ENCODE data around the gene STRBP.

The STRBP gene

GRCh38 chr9:123090956-123091355 lies 177.4 kb downstream of the STRBP start:
- Histone ChIP-seq H3K4me2 (ENCODE audit: low read length) (peak overlapping the region; percentile 88), H3K27me3 (ENCODE audit: control insufficient read depth, low read length) (no peaks in the 10 kb centered on the region), H3K79me2 (ENCODE audit: control insufficient read depth, low read length) (peaks cover 62% of the 10 kb centered on the region), H3K9me2 (replicated peaks; ENCODE audit: control insufficient read depth, low read length) (no peaks in the 10 kb centered on the region), H3K4me1 (ENCODE audit: control insufficient read depth, low read length) (peaks cover 94% of the 10 kb centered on the region), H3F3A (ENCODE audit: control insufficient read depth, insufficient read depth) (peaks cover 29% of the 10 kb centered on the region), H3K9me3 (ENCODE audit: control insufficient read depth, insufficient read depth, low read length) (no peaks in the 10 kb centered on the region), H3K4me3 (ENCODE audit: low read length) (peak overlapping the region; percentile 77), H3K27ac (ENCODE audit: low read depth, low read length) (peak overlapping the region; percentile 96), H3K36me3 (ENCODE audit: control insufficient read depth, low read length) (peaks cover 63% of the 10 kb centered on the region), H4K20me1 (ENCODE audit: control insufficient read depth, insufficient read depth, low read depth, low read length) (no peaks in the 10 kb centered on the region)
- TF ChIP-seq, protein P1, sequence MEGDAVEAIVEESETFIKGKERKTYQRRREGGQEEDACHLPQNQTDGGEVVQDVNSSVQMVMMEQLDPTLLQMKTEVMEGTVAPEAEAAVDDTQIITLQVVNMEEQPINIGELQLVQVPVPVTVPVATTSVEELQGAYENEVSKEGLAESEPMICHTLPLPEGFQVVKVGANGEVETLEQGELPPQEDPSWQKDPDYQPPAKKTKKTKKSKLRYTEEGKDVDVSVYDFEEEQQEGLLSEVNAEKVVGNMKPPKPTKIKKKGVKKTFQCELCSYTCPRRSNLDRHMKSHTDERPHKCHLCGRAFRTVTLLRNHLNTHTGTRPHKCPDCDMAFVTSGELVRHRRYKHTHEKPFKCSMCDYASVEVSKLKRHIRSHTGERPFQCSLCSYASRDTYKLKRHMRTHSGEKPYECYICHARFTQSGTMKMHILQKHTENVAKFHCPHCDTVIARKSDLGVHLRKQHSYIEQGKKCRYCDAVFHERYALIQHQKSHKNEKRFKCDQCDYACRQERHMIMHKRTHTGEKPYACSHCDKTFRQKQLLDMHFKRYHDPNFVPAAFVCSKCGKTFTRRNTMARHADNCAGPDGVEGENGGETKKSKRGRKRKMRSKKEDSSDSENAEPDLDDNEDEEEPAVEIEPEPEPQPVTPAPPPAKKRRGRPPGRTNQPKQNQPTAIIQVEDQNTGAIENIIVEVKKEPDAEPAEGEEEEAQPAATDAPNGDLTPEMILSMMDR (IDR thresholded peaks at IDR 0.05; ENCODE audit: low read depth, low read length, poor library complexity, severe bottlenecking): no peak
- TF ChIP-seq EZH2phosphoT487 (IDR thresholded peaks at IDR 0.05; ENCODE audit: borderline replicate concordance, low read length): no peak

DNA sequence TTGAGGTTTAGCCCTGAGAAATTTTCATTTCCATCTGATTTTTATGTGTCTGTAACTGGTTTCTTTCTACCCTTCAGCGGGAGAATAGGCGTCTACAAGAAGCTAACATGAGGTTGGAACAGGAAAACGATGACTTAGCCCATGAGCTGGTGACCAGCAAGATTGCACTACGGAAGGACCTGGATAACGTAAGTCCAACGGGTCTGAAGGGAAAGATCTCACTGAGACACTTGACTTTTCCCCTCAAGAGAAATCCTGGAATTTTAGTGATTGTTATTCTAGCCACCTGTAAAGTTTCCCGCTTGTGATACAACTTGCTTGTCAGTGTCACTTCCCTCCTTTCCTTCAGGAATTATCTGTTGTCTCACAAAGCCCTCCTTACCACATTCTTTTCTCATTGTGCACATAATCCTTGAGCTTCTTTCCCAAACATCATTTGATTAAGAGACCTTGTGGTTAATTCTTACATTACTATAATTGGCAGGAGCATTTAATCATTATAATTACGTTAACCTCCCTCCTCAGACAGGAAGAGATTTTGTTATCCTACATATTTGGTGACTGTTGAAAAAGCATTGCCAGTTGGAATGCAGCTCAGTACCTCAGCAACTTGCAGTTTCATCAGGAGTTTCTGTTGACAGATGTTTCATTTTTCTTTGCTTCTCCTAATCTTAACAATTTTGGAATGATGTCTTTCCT lies 178.0 kb downstream of the STRBP start:
- H3K4me3 ChIP-seq (ENCODE audit: low read length): peak overlapping the region; percentile 77
- TF ChIP-seq, protein P1 (IDR thresholded peaks at IDR 0.05; ENCODE audit: low read depth, low read length, poor library complexity, severe bottlenecking): no peak
- no peak for TF ChIP-seq EZH2phosphoT487 (IDR thresholded peaks at IDR 0.05; ENCODE audit: borderline replicate concordance, low read length)

DNA sequence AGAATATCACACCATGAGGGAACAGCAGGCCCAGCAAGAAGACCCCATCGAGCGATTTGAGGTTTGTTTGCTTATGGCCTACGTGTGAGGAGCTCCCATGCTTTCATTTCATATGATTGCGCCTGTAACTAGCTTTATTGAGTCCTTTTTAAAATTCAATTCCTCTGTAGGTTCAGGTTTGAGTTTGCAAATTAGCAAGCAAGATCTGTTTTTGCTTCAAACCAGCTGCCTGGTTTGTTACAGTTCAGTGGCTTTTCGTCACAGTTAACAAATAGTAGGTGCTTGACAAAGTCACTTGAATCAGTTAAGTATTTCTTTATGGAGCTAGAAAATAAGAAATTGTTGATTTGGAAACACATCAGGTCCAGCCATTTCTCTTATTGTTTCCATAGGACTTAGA lies 178.6 kb downstream of the STRBP start:
- peak overlapping the region; percentile 88 for H3K4me2 ChIP-seq (ENCODE audit: low read length)
- TF ChIP-seq, protein P1 (IDR thresholded peaks at IDR 0.05; ENCODE audit: low read depth, low read length, poor library complexity, severe bottlenecking): no peak
- no peak for TF ChIP-seq EZH2phosphoT487 (IDR thresholded peaks at IDR 0.05; ENCODE audit: borderline replicate concordance, low read length)
- peak overlapping the region; percentile 77 for H3K4me3 ChIP-seq (ENCODE audit: low read length)
- H3K4me1 ChIP-seq (ENCODE audit: control insufficient read depth, low read length): peaks cover 94% of the 10 kb centered on the region
- peaks cover 24% of the 10 kb centered on the region for H3F3A ChIP-seq (ENCODE audit: control insufficient read depth, insufficient read depth)
- H3K27me3 ChIP-seq (ENCODE audit: control insufficient read depth, low read length): no peaks in the 10 kb centered on the region
- H3K27ac ChIP-seq (ENCODE audit: low read depth, low read length): peak overlapping the region; percentile 96
- H3K9me2 ChIP-seq (replicated peaks; ENCODE audit: control insufficient read depth, low read length): no peaks in the 10 kb centered on the region
- H3K9me3 ChIP-seq (ENCODE audit: control insufficient read depth, insufficient read depth, low read length): no peaks in the 10 kb centered on the region
- H3K36me3 ChIP-seq (ENCODE audit: control insufficient read depth, low read length): peaks cover 54% of the 10 kb centered on the region
- H4K20me1 ChIP-seq (ENCODE audit: control insufficient read depth, insufficient read depth, low read depth, low read length): no peaks in the 10 kb centered on the region
- H3K79me2 ChIP-seq (ENCODE audit: control insufficient read depth, low read length): peaks cover 50% of the 10 kb centered on the region

More for the DNA sequence above, 178.0 kb downstream of the STRBP start:
- Histone ChIP-seq H3F3A (ENCODE audit: control insufficient read depth, insufficient read depth) (peaks cover 27% of the 10 kb centered on the region), H3K4me2 (ENCODE audit: low read length) (peak overlapping the region; percentile 88), H3K79me2 (ENCODE audit: control insufficient read depth, low read length) (peaks cover 56% of the 10 kb centered on the region), H3K9me3 (ENCODE audit: control insufficient read depth, insufficient read depth, low read length) (no peaks in the 10 kb centered on the region), H4K20me1 (ENCODE audit: control insufficient read depth, insufficient read depth, low read depth, low read length) (no peaks in the 10 kb centered on the region), H3K27me3 (ENCODE audit: control insufficient read depth, low read length) (no peaks in the 10 kb centered on the region), H3K27ac (ENCODE audit: low read depth, low read length) (peak overlapping the region; percentile 96), H3K4me1 (ENCODE audit: control insufficient read depth, low read length) (peaks cover 94% of the 10 kb centered on the region), H3K36me3 (ENCODE audit: control insufficient read depth, low read length) (peaks cover 60% of the 10 kb centered on the region), H3K9me2 (replicated peaks; ENCODE audit: control insufficient read depth, low read length) (no peaks in the 10 kb centered on the region)

Data from DOHH2 (cell line).